GM18909 (cell line): Measurements from ENCODE around the gene GBF1.

Source experiments
- ATAC-seq: cut with Tn5 transposase; IDR thresholded peaks from one replicate; pipeline ENCODE4 v1.9.1; 2021; ENCODE audit warnings: mild to moderate bottlenecking; ENCODE audit not compliant: unreplicated experiment, poor library complexity

The GBF1 gene

GRCh38 chr10:102414749-102415148 lies 169.4 kb downstream of the GBF1 start:
- ATAC-seq: no peak

- ATAC-seq: no peak
Observed at GRCh38 chr10:102416283-102416682, 171.0 kb downstream of the GBF1 start.

GRCh38 chr10:102416695-102417094 lies 171.4 kb downstream of the GBF1 start:
- no peak for ATAC-seq

GRCh38 chr10:102418622-102419268 lies 173.4 kb downstream of the GBF1 start, which contains the start of gene PSD:
Gene PSD, minus strand, starts transcription at chr10:102418785. Its CDS starts 1,747 bp downstream, at chr10:102417038.
- ATAC-seq: no peak

GRCh38 chr10:102419269-102420180 lies 174.2 kb downstream of the GBF1 start:
- ATAC-seq: no peak

GRCh38 chr10:102420181-102420713 lies 174.9 kb downstream of the GBF1 start:
- no peak for ATAC-seq

GRCh38 chr10:102420714-102421506 lies 175.6 kb downstream of the GBF1 start, which contains the start of gene FBXL15:
Gene FBXL15, plus strand, starts transcription at chr10:102420836. Its CDS starts 294 bp downstream, at chr10:102421130.
- peak; percentile 71 for ATAC-seq

- ATAC-seq: no peak
Observed at GRCh38 chr10:102421507-102421756, 176.1 kb downstream of the GBF1 start.

- ATAC-seq: no peak
Observed at GRCh38 chr10:102421757-102422512, 176.6 kb downstream of the GBF1 start.

- peak; percentile 35 for ATAC-seq
Observed at GRCh38 chr10:102422545-102423129, 177.3 kb downstream of the GBF1 start.

- no peak for ATAC-seq
Observed at GRCh38 chr10:102423372-102423968, 178.1 kb downstream of the GBF1 start.

GRCh38 chr10:102424145-102424544 lies 178.8 kb downstream of the GBF1 start:
- no peak for ATAC-seq

GRCh38 chr10:102424916-102425315 lies 179.6 kb downstream of the GBF1 start:
- ATAC-seq: no peak

GRCh38 chr10:102425444-102425843 lies 180.1 kb downstream of the GBF1 start:
- ATAC-seq: no peak

- ATAC-seq: no peak
Observed at GRCh38 chr10:102426803-102427287, 181.5 kb downstream of the GBF1 start.

GRCh38 chr10:102429468-102429867 lies 184.1 kb downstream of the GBF1 start:
- no peak for ATAC-seq

GRCh38 chr10:102431452-102432124 lies 186.3 kb downstream of the GBF1 start:
- ATAC-seq: no peak
